CD4-positive, alpha-beta memory T cell (primary cell): ENCODE results near the gene VAV2. TPM values are rescaled to one million over a fixed set of nuclear protein-coding genes. Genes with fewer than 3 reads are reported as not detected.

ENCODE experiments used
- CTCF ChIA-PET: fragments of 350-600 bp; sonication (Branson Sonifier 250); formaldehyde crosslinking; loops from one replicate; lab custom pipeline; 2021; ENCODE audit warnings: inconsistent platforms; ENCODE audit not compliant: partially characterized antibody; lab: Charles Lee
- POLR2A ChIA-PET: fragments of 350-600 bp; sonication (Branson Sonifier 250); formaldehyde crosslinking; loops from one replicate; lab custom pipeline; 2021; ENCODE audit not compliant: partially characterized antibody; lab: Charles Lee
- DNase-seq, 5 donors: peaks; one replicate each; pipeline versions ENCODE4 v3.0.0 to v3.0.0-alpha.2; 2020 to 2022; ENCODE audit warnings: mixed read lengths in 1 of 5
- H3K27ac ChIP-seq: one replicate; pipeline ENCODE4 v1.7.0; 2013; ENCODE audit warnings: low read depth, low read length
- H3K27me3 ChIP-seq: 2 replicates; pipeline ENCODE4 v1.7.0; 2013; ENCODE audit warnings: mild to moderate bottlenecking, low read length, moderate library complexity; ENCODE audit not compliant: insufficient read depth
- H3K36me3 ChIP-seq: 2 replicates; pipeline ENCODE4 v1.7.0; 2013; ENCODE audit warnings: mild to moderate bottlenecking, low read length, moderate library complexity; ENCODE audit not compliant: insufficient read depth
- H3K4me1 ChIP-seq: 2 replicates; pipeline ENCODE4 v1.7.0; 2013; ENCODE audit warnings: mild to moderate bottlenecking, low read length, moderate library complexity; ENCODE audit not compliant: insufficient read depth
- H3K4me3 ChIP-seq, 2 donors: one replicate each; pipeline ENCODE4 v1.7.0; 2013; ENCODE audit warnings: low read length in 2 of 2, mild to moderate bottlenecking in 1 of 2
- H3K9me3 ChIP-seq, 2 donors: one replicate each; pipeline ENCODE4 v1.7.0; 2013; ENCODE audit warnings: low read length in 2 of 2, control low read depth in 1 of 2; ENCODE audit not compliant: control insufficient read depth in 1 of 2
- H3K27ac Mint-ChIP-seq, 7 donors: one replicate each; pipeline ENCODE4 v1.8.0; 2020 to 2021; ENCODE audit warnings: mixed read lengths in 7 of 7, mild to moderate bottlenecking in 6 of 7, inconsistent platforms in 3 of 7, moderate library complexity in 3 of 7
- H3K27me3 Mint-ChIP-seq, 2 donors: one replicate each; pipeline ENCODE4 v1.8.0; 2020 to 2021; ENCODE audit warnings: mixed read lengths in 2 of 2
- H3K36me3 Mint-ChIP-seq, 2 donors: one replicate each; pipeline ENCODE4 v1.8.0; 2020 to 2021; ENCODE audit warnings: mixed read lengths in 2 of 2, inconsistent platforms in 1 of 2, mild to moderate bottlenecking in 1 of 2
- H3K4me1 Mint-ChIP-seq, 4 donors: one replicate each; pipeline ENCODE4 v1.8.0; 2020 to 2021; ENCODE audit warnings: mixed read lengths in 4 of 4, mild to moderate bottlenecking in 1 of 4
- H3K4me3 Mint-ChIP-seq, 8 donors: one replicate each; pipeline ENCODE4 v1.8.0; 2020 to 2021; ENCODE audit warnings: mixed read lengths in 8 of 8, mild to moderate bottlenecking in 7 of 8, moderate library complexity in 6 of 8, inconsistent platforms in 3 of 8
- H3K9me3 Mint-ChIP-seq, 8 donors: one replicate each; pipeline ENCODE4 v1.8.0; 2020 to 2021; ENCODE audit warnings: mixed read lengths in 8 of 8, mild to moderate bottlenecking in 5 of 8, inconsistent platforms in 3 of 8, moderate library complexity in 1 of 8
- intact Hi-C: fragments of 100-400 bp; cut with micrococcal nuclease; formaldehyde crosslinking; loops from one replicate; pipeline ENCODE4 v1.15.1; 2023
- polyA plus RNA-seq, 2 donors: library from polyadenylated mRNA; unstranded; fragments of 300-500 nt; fragmentation: Illumina TruSeq; gene quantifications; one replicate each; pipeline ENCODE4 v1.2.3, GENCODE V29; 2021
- total RNA-seq, 2 experiments: library from RNA; stranded (reverse); gene quantifications; one replicate each; pipeline ENCODE4 v1.2.3, GENCODE V29; 2021

VAV2 gene
- total and polyA plus RNA-seq, 4 experiments from 2014 or later, result 0.26 to 3.0 (median 1.0) TPM

- DNase-seq, result no peak
- peaks cover 13 to 36% of the 10 kb centered on the region in 2 donors for H3K36me3 Mint-ChIP-seq
- Histone ChIP-seq H3K36me3 (peaks cover 29% of the 10 kb centered on the region), H3K4me3 (no peak overlapping the region), H3K4me1 (peaks cover 7% of the 10 kb centered on the region), H3K27me3 (no peaks in the 10 kb centered on the region), H3K27ac (no peak overlapping the region), H3K9me3 (no peaks in the 10 kb centered on the region)
- H3K27ac Mint-ChIP-seq, result peak overlapping the region in 3 of 7 donors; percentile 21 to 63 (median 47)
- no peaks in the 10 kb centered on the region for H3K9me3 Mint-ChIP-seq
- H3K27me3 Mint-ChIP-seq, result no peaks in the 10 kb centered on the region
- H3K4me1 Mint-ChIP-seq, result peaks cover 0 to 17% (median 3%) of the 10 kb centered on the region in 4 donors
- intact Hi-C loops, result no loop called here
- ChIA-PET POLR2A (no interaction called here), CTCF (no interaction called here)
- H3K4me3 Mint-ChIP-seq, result no peak overlapping the region
Measured at GRCh38 chr9:134030821-134031470, 38.8 kb upstream of the VAV2 start.

GRCh38 chr9:134029248-134030226, 37.4 kb upstream of the VAV2 start:
- H3K4me1 Mint-ChIP-seq, result peaks cover 0 to 18% (median 4%) of the 10 kb centered on the region in 4 donors

GRCh38 chr9:134028575-134029247, 36.6 kb upstream of the VAV2 start:
- Mint-ChIP-seq H3K4me1 (peaks cover 3 to 22% (median 8%) of the 10 kb centered on the region in 4 donors), H3K27me3 (no peaks in the 10 kb centered on the region), H3K36me3 (peaks cover 10 to 20% of the 10 kb centered on the region in 2 donors), H3K4me3 (no peak overlapping the region), H3K9me3 (no peaks in the 10 kb centered on the region), H3K27ac (no peak overlapping the region)
- intact Hi-C loops, result no loop called here
- ChIA-PET CTCF (no interaction called here), POLR2A (interaction anchor here (2.2 kb wide), 1 partner anchor 38 kb away, joined by 6 read pairs; no protein-coding TSS in a partner anchor)
- peaks cover 8% of the 10 kb centered on the region for H3K36me3 ChIP-seq
- peaks cover 14% of the 10 kb centered on the region for H3K4me1 ChIP-seq
- no peak overlapping the region for H3K4me3 ChIP-seq
- DNase-seq, result no peak
- H3K27me3 ChIP-seq, result no peaks in the 10 kb centered on the region
- H3K9me3 ChIP-seq, result no peaks in the 10 kb centered on the region
- H3K27ac ChIP-seq, result no peak overlapping the region

More at GRCh38 chr9:134029248-134030226, 37.4 kb upstream of the VAV2 start:
- intact Hi-C loops, result no loop called here
- DNase-seq, result no peak
- no peaks in the 10 kb centered on the region for H3K9me3 Mint-ChIP-seq
- Histone ChIP-seq H3K27ac (no peak overlapping the region), H3K4me1 (peaks cover 14% of the 10 kb centered on the region), H3K27me3 (no peaks in the 10 kb centered on the region), H3K4me3 (no peak overlapping the region), H3K9me3 (no peaks in the 10 kb centered on the region), H3K36me3 (peaks cover 16% of the 10 kb centered on the region)
- no peak overlapping the region for H3K27ac Mint-ChIP-seq
- POLR2A ChIA-PET, result interaction anchor here (1.0 kb wide), 1 partner anchor 35 kb away, joined by 3 read pairs; no protein-coding TSS in a partner anchor
- H3K4me3 Mint-ChIP-seq, result no peak overlapping the region
- CTCF ChIA-PET, result no interaction called here
- H3K27me3 Mint-ChIP-seq, result no peaks in the 10 kb centered on the region
- H3K36me3 Mint-ChIP-seq, result peaks cover 10 to 23% of the 10 kb centered on the region in 2 donors

GRCh38 chr9:134028076-134028475, 36.0 kb upstream of the VAV2 start:
- H3K4me3 ChIP-seq, result no peak overlapping the region
- H3K27ac Mint-ChIP-seq, result peak overlapping the region in 1 of 7 donors; percentile 64
- H3K27me3 Mint-ChIP-seq, result no peaks in the 10 kb centered on the region
- H3K4me1 Mint-ChIP-seq, result peaks cover 3 to 22% (median 7%) of the 10 kb centered on the region in 4 donors
- peaks cover 4% of the 10 kb centered on the region for H3K36me3 ChIP-seq
- H3K9me3 Mint-ChIP-seq, result no peaks in the 10 kb centered on the region
- peaks cover 4 to 13% of the 10 kb centered on the region in 2 donors for H3K36me3 Mint-ChIP-seq
- H3K4me3 Mint-ChIP-seq, result peak overlapping the region; percentile 5 to 63 (median 55)
- no peak overlapping the region for H3K27ac ChIP-seq
- no peaks in the 10 kb centered on the region for H3K27me3 ChIP-seq
- ChIA-PET CTCF (no interaction called here), POLR2A (interaction anchor here (2.2 kb wide), 1 partner anchor 38 kb away, joined by 6 read pairs; no protein-coding TSS in a partner anchor)
- peaks cover 14% of the 10 kb centered on the region for H3K4me1 ChIP-seq
- intact Hi-C loops, result no loop called here
- no peaks in the 10 kb centered on the region for H3K9me3 ChIP-seq
- no peak for DNase-seq

- Mint-ChIP-seq H3K36me3 (peaks cover 0 to 10% of the 10 kb centered on the region in 2 donors), H3K9me3 (no peaks in the 10 kb centered on the region), H3K27ac (peak overlapping the region in 2 of 7 donors; percentile 21 to 53), H3K4me3 (peak overlapping the region in 7 of 8 donors; percentile 5 to 83 (median 57)), H3K27me3 (no peaks in the 10 kb centered on the region), H3K4me1 (peaks cover 3 to 22% (median 7%) of the 10 kb centered on the region in 4 donors)
- peaks cover 4% of the 10 kb centered on the region for H3K36me3 ChIP-seq
- no peak overlapping the region for H3K27ac ChIP-seq
- no peaks in the 10 kb centered on the region for H3K9me3 ChIP-seq
- intact Hi-C loops, result no loop called here
- H3K4me1 ChIP-seq, result peaks cover 14% of the 10 kb centered on the region
- DNase-seq, result no peak
- ChIA-PET POLR2A (interaction anchor here (2.2 to 3.6 kb wide), 2 partner anchors 39 to 136 kb away, joined by 6 to 25 read pairs; partner anchors contain the start of gene RNU6ATAC), CTCF (no interaction called here)
- no peak overlapping the region for H3K4me3 ChIP-seq
- no peaks in the 10 kb centered on the region for H3K27me3 ChIP-seq
Measured at GRCh38 chr9:134027561-134027960, 35.4 kb upstream of the VAV2 start.

GRCh38 chr9:134026981-134027380, 34.9 kb upstream of the VAV2 start:
- peaks cover 3 to 22% (median 7%) of the 10 kb centered on the region in 4 donors for H3K4me1 Mint-ChIP-seq
- H3K27ac Mint-ChIP-seq, result peak overlapping the region in 2 of 7 donors; percentile 21 to 68
- Histone ChIP-seq H3K36me3 (peaks cover 4% of the 10 kb centered on the region), H3K4me1 (peaks cover 14% of the 10 kb centered on the region), H3K9me3 (no peaks in the 10 kb centered on the region), H3K27ac (no peak overlapping the region), H3K4me3 (no peak overlapping the region), H3K27me3 (no peaks in the 10 kb centered on the region)
- DNase-seq, result no peak
- H3K36me3 Mint-ChIP-seq, result peaks cover 0 to 10% of the 10 kb centered on the region in 2 donors
- CTCF ChIA-PET, result no interaction called here
- H3K4me3 Mint-ChIP-seq, result peak overlapping the region; percentile 43 to 83 (median 64)
- POLR2A ChIA-PET, result interaction anchor here (2.2 to 3.6 kb wide), 2 partner anchors 39 to 137 kb away, joined by 6 to 25 read pairs; partner anchors contain the start of gene RNU6ATAC
- H3K27me3 Mint-ChIP-seq, result no peaks in the 10 kb centered on the region
- no peaks in the 10 kb centered on the region for H3K9me3 Mint-ChIP-seq
- intact Hi-C loops, result no loop called here
